ENCODE results near the gene ZNF439. TPM values are rescaled to one million over a fixed set of nuclear protein-coding genes. Genes with fewer than 3 reads are reported as not detected.
"Not testable (repeated sequence)": the region's sequence is repeated elsewhere in the genome, so short reads cannot be mapped to it uniquely, and the experiment has no call there.

The ZNF439 gene
- total RNA-seq, 1 donor from 2014 or later, result 6.6 TPM

DNA sequence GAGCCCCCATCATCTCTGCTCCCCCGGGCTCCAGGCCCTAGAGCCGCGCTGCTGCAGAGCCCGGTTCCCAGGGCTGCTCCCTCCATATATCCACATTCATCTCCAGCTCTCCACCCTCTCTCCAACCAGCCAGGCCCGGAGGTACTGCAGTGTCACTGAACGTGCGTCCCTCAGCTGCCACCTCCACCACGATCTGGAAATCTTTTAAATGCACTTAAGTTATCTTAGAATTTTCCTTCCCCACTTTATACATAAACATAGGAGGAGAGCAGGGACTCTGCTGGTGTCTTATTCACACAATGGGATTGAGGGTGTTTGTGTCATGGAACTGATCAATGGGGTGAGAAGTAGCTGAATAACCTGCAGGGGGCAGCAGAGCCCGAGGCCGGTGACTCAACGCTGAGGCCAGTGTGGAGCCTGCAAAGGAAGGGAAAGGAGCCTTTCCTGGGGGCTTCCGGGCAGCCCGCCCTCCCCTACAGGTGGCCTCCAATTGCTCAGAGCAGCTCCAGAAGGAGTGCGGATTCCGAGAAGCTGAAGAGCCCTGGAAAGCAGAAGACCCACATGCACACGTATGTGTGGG, 31.3 kb downstream of the ZNF439 start:
- H3K4me3 Mint-ChIP-seq; H3K9me3 Mint-ChIP-seq; H3K4me1 Mint-ChIP-seq; H3K36me3 Mint-ChIP-seq (ENCODE audit: low read depth); H3K27me3 Mint-ChIP-seq (ENCODE audit: low read depth); H3K27ac Mint-ChIP-seq (ENCODE audit: unreplicated experiment): not testable (repeated sequence)
- peak; percentile 46 for DNase-seq (ENCODE audit: low read depth, low spot score)
- TF ChIP-seq, protein P1, sequence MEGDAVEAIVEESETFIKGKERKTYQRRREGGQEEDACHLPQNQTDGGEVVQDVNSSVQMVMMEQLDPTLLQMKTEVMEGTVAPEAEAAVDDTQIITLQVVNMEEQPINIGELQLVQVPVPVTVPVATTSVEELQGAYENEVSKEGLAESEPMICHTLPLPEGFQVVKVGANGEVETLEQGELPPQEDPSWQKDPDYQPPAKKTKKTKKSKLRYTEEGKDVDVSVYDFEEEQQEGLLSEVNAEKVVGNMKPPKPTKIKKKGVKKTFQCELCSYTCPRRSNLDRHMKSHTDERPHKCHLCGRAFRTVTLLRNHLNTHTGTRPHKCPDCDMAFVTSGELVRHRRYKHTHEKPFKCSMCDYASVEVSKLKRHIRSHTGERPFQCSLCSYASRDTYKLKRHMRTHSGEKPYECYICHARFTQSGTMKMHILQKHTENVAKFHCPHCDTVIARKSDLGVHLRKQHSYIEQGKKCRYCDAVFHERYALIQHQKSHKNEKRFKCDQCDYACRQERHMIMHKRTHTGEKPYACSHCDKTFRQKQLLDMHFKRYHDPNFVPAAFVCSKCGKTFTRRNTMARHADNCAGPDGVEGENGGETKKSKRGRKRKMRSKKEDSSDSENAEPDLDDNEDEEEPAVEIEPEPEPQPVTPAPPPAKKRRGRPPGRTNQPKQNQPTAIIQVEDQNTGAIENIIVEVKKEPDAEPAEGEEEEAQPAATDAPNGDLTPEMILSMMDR (conservative IDR thresholded peaks at IDR 0.05), result peak; percentile 52

DNA sequence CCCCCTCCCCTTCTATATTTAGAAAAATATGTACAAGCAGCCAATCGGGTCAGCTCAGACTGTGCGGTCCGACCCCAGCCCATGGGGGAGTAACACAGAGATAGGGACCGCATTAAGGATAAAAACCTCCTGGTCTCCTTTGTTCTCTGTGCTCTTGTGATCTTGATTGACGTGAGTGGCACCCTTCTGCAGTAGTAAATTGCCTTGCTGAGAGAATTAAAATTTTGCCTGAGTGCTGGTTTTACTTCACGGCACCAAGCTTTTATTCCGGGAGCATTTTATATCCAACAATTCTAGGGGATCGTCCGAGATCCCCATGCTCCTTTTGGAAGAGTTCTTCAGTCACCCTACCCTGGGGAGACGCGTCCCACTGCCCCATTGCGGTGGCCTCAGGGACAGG, 32.1 kb downstream of the ZNF439 start:
- H3K9me3 Mint-ChIP-seq, result peaks cover 2% of the 10 kb centered on the region
- no peaks in the 10 kb centered on the region for H3K36me3 Mint-ChIP-seq (ENCODE audit: low read depth)
- TF ChIP-seq, protein P1 (conservative IDR thresholded peaks at IDR 0.05), result no peak
- H3K27me3 Mint-ChIP-seq (ENCODE audit: low read depth), result peaks cover 4% of the 10 kb centered on the region
- peaks cover 5% of the 10 kb centered on the region for H3K4me1 Mint-ChIP-seq
- no peak overlapping the region for H3K4me3 Mint-ChIP-seq
- DNase-seq (ENCODE audit: low read depth, low spot score), result no peak
- H3K27ac Mint-ChIP-seq (ENCODE audit: unreplicated experiment), result no peak overlapping the region

DNA sequence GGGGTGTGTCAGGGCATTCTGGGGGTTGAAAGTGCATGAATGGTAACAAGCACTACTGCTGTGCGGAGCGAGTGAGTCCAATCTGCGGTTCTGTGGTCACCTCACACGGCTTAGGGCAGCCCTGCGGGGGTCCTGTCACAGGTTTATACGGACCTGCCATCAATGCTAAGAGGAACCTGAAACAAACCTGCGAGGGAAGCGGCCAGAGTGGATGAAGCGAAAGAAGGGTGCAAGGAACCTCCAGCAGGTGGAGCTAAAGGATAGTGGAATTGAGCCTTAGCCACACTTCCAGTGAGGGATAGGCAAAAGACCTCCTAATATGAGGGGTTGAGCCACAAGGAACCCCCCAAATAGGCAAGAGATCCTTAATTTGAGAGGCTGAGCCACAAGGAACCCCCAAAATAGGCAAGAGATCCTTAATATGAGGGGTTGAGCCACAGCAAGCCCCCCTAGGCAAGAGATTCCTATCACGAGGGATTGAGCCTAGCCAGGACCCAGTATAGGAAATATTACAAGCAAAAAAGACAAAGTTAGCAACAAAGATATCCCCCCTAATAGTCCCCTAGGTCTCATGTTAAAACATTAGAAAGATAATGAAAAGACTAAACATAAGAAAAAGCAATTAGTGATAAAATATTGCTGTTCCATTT, 32.8 kb downstream of the ZNF439 start:
- Mint-ChIP-seq H3K4me3 (peak overlapping the region; percentile 20), H3K36me3 (ENCODE audit: low read depth) (peaks cover under 1% of the 10 kb centered on the region), H3K27me3 (ENCODE audit: low read depth) (peaks cover 4% of the 10 kb centered on the region), H3K4me1 (peaks cover 5% of the 10 kb centered on the region), H3K9me3 (peaks cover 3% of the 10 kb centered on the region), H3K27ac (ENCODE audit: unreplicated experiment) (no peak overlapping the region)
- TF ChIP-seq, protein P1 (conservative IDR thresholded peaks at IDR 0.05), result peak; percentile 84
- peak; percentile 74 for DNase-seq (ENCODE audit: low read depth, low spot score)

DNA sequence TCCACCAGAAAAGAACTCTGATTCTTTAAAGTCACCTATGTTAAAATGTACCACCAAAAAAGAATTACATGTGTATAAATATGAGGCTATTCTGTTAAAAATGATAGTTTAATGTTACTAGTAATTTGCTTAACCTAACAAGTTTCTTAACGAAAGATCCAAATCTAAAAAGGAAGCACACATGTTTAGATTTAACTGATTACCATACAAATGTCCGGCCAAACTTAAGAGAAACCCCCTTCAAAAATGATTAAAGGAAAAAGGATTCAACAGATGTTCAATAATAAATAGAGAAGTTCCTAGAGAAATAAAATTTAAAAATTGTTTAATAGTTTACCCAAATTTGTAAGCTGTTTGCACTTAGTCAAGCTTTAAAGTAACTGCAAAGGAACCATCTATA, 34.1 kb downstream of the ZNF439 start:
- Mint-ChIP-seq H3K27ac (ENCODE audit: unreplicated experiment) (no peak overlapping the region), H3K36me3 (ENCODE audit: low read depth) (peaks cover 7% of the 10 kb centered on the region), H3K27me3 (ENCODE audit: low read depth) (no peaks in the 10 kb centered on the region), H3K4me3 (no peak overlapping the region), H3K4me1 (peaks cover 14% of the 10 kb centered on the region), H3K9me3 (peaks cover 6% of the 10 kb centered on the region)
- TF ChIP-seq, protein P1 (conservative IDR thresholded peaks at IDR 0.05), result no peak
- no peak for DNase-seq (ENCODE audit: low read depth, low spot score)

DNA sequence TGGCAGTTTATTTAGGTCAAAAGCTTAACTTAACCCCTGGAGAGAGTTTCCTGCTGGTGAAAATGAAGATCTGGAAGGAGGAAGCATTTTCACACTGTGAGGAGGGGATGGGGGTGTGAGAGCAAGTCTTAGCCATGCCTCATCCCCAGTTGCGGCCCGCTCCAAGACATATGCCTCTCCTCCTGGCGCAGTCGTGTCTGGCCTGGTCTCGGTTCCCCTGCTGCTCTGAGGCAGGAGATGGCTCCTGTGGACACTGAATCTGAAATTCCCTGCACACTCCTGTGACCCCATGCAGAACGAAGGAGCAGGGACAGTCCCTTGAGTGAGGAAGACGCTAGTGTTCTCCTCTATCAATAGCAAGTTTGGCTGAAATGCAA, 38.7 kb downstream of the ZNF439 start:
- TF ChIP-seq, protein P1 (conservative IDR thresholded peaks at IDR 0.05), result no peak
- H3K4me1 Mint-ChIP-seq, result peaks cover 40% of the 10 kb centered on the region
- peaks cover 6% of the 10 kb centered on the region for H3K9me3 Mint-ChIP-seq
- H3K27me3 Mint-ChIP-seq (ENCODE audit: low read depth), result no peaks in the 10 kb centered on the region
- H3K27ac Mint-ChIP-seq (ENCODE audit: unreplicated experiment), result peak overlapping the region; percentile 97
- peaks cover 38% of the 10 kb centered on the region for H3K36me3 Mint-ChIP-seq (ENCODE audit: low read depth)
- peak overlapping the region; percentile 98 for H3K4me3 Mint-ChIP-seq
- DNase-seq (ENCODE audit: low read depth, low spot score), result no peak
